H1 (cell line): ENCODE data around the gene REPIN1. TPM values are rescaled to one million over a fixed set of nuclear protein-coding genes. Genes with fewer than 3 reads are reported as not detected.

Source experiments
- CEBPB ChIP-seq: IDR thresholded peaks from 2 replicates; pipeline ENCODE4 v1.6.1; 2012; ENCODE audit warnings: low read depth, low read length
- CTBP2 ChIP-seq: IDR thresholded peaks from 2 replicates; pipeline ENCODE4 v1.7.0; 2011; ENCODE audit warnings: borderline replicate concordance, mild to moderate bottlenecking, moderate library complexity, mixed read lengths, low read length; ENCODE audit not compliant: insufficient read depth, insufficient read length
- EZH2 ChIP-seq: fragments of 200-600 bp; sonication (generic); IDR thresholded peaks from 2 replicates; pipeline ENCODE4 v1.7.1; 2012; ENCODE audit warnings: low read depth, mild to moderate bottlenecking, moderate library complexity, low read length, inconsistent platforms; ENCODE audit not compliant: severe bottlenecking
- MAFK ChIP-seq: IDR thresholded peaks from 2 replicates; pipeline ENCODE4 v1.6.1; 2012; ENCODE audit warnings: low read depth, mild to moderate bottlenecking, improper control_type of control experiment, low read length
- RFX5 ChIP-seq: IDR thresholded peaks from 2 replicates; pipeline ENCODE4 v1.6.1; 2011; ENCODE audit warnings: low read depth, low read length, improper control_type of control experiment, borderline replicate concordance
- SP1 ChIP-seq: IDR thresholded peaks from 2 replicates; pipeline ENCODE4 v1.6.1; 2011; ENCODE audit warnings: low read depth, low read length
- TAF7 ChIP-seq: optimal IDR thresholded peaks from 2 replicates; pipeline ENCODE3; 2011; ENCODE audit warnings: low read depth, mild to moderate bottlenecking, inconsistent platforms, low read length, moderate library complexity, borderline replicate concordance
- ZNF274 ChIP-seq: IDR thresholded peaks from 2 replicates; pipeline ENCODE4 v1.7.0; 2012; ENCODE audit warnings: low read length, borderline replicate concordance; ENCODE audit errors: extremely low read depth
- polyA plus RNA-seq, 7 experiments: library from polyadenylated mRNA; depleted of rRNA in 3 of 7; stranded (reverse) in 5 of 7; unstranded in 2 of 7; fragments of >200 nt in 5 of 7; fragments of 200-250 nt in 2 of 7; gene quantifications; 1 replicate in 5 of 7; 2 replicates in 1 of 7; 4 replicates in 1 of 7; pipeline versions ENCODE4 v1.2.1 to v1.2.3, GENCODE V29; 2011 to 2013; ENCODE audit warnings: missing spikeins in 2 of 7, mixed read lengths in 2 of 7
- total RNA-seq: library from RNA; stranded (reverse); fragmentation: NEBNext Ultra II Directional; extraction: Animal tissue kit (Norgen Biotek cat#: 25700); gene quantifications from 2 replicates; pipeline ENCODE4 v1.2.1, GENCODE V29; 2021
- TF ChIP-seq, protein P1 (sequence below): IDR thresholded peaks from 2 replicates; pipeline ENCODE4 v1.6.1; 2011; ENCODE audit warnings: low read depth, mild to moderate bottlenecking, low read length; ENCODE audit not compliant: insufficient read depth

REPIN1 gene
- total and polyA plus RNA-seq, 2 of the 8 experiments (the other 6 are each of a cell fraction or from before 2014, with no cell fraction given), result 98.6 to 125 TPM

DNA sequence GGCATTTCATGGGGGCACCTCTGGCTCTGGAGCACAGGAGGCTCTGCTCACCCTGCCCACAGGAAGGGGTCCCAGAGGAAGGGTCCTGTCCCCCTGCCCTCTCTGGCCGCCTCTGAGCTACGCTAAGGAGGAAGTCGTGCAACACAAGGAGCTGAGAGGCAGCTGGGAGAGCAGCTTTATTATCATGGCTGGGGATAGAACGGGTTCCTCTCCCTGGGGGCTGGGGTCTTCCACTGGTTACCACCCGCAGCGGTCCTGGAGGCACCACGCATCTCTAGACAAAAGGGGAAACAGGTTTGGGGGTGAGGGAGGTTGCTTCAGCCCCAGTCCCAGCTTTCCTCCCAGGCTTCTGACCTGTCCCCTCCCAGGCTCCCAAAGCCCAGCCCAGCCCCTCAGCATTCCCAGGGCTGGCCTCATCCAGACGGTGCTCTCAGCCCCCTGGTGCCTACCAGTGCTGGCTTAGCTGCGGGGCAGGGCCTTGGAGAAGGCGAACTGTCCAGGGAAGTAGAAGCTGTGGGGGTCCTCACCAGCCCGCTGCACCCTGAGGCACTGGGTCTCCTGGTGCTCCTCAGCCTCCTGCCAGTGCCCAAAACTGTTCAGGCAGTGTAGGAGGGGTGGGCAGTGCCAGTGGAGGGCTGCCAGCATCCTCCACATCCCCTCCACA lies 30.3 kb upstream of the REPIN1 start (continued):
- TF ChIP-seq CTBP2, result no peak
- no peak for TF ChIP-seq EZH2
- no peak for TF ChIP-seq RFX5
- no peak for TF ChIP-seq SP1
- TF ChIP-seq, protein P1, sequence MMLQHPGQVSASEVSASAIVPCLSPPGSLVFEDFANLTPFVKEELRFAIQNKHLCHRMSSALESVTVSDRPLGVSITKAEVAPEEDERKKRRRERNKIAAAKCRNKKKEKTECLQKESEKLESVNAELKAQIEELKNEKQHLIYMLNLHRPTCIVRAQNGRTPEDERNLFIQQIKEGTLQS, result no peak
- TF ChIP-seq CEBPB, result no peak
- TF ChIP-seq MAFK, result no peak
- no peak for TF ChIP-seq TAF7
- no peak for TF ChIP-seq ZNF274
- TF ChIP-seq, all 59 proteins: peak for 0
